Astrocyte (in vitro differentiated cells and primary cell): ENCODE measurements around the gene NLGN1. TPM values are rescaled to one million over a fixed set of nuclear protein-coding genes. Genes with fewer than 3 reads are reported as not detected.
A peak's percentile ranks its signal among the peaks of the same experiment; 100 is the strongest.

ENCODE experiments used
- DNase-seq: peaks from one replicate; pipeline ENCODE4 v3.0.0-alpha.2; 2010; ENCODE audit warnings: low read depth
- FAIRE-seq: peaks from 2 replicates; lab custom pipeline; 2011; peaks lifted over from hg19 to GRCh38; lab: Jason Lieb, UNC
- H2AFZ ChIP-seq: 2 replicates; pipeline ENCODE4 v1.6.0; 2012; ENCODE audit warnings: low read depth, low read length, inconsistent platforms
- H3K27ac ChIP-seq: 2 replicates; pipeline ENCODE4 v1.5.1; 2011; ENCODE audit warnings: low read depth, low read length, inconsistent platforms
- H3K27me3 ChIP-seq: 2 replicates; pipeline ENCODE4 v1.6.0; 2011; ENCODE audit warnings: low read length, inconsistent platforms; ENCODE audit not compliant: insufficient read depth
- H3K36me3 ChIP-seq: 2 replicates; pipeline ENCODE4 v1.5.1; 2011; ENCODE audit warnings: low read length, inconsistent platforms; ENCODE audit not compliant: insufficient read depth
- H3K4me1 ChIP-seq: 2 replicates; pipeline ENCODE4 v1.5.1; 2011; ENCODE audit warnings: low read length, inconsistent platforms; ENCODE audit not compliant: insufficient read depth
- H3K4me2 ChIP-seq: 2 replicates; pipeline ENCODE4 v1.6.0; 2012; ENCODE audit warnings: low read length, inconsistent platforms
- H3K4me3 ChIP-seq: 2 replicates; pipeline ENCODE4 v1.5.1; 2011; ENCODE audit warnings: low read depth, mild to moderate bottlenecking, low read length, inconsistent platforms; ENCODE audit not compliant: insufficient read depth
- H3K79me2 ChIP-seq: 2 replicates; pipeline ENCODE4 v1.6.0; 2012; ENCODE audit warnings: mild to moderate bottlenecking, low read length, inconsistent platforms; ENCODE audit not compliant: insufficient read depth
- H3K9ac ChIP-seq: 2 replicates; pipeline ENCODE4 v1.6.0; 2012; ENCODE audit warnings: mild to moderate bottlenecking, low read length, inconsistent platforms
- H3K9me3 ChIP-seq: 2 replicates; pipeline ENCODE4 v1.5.1; 2012; ENCODE audit warnings: low read depth, mild to moderate bottlenecking, low read length, inconsistent platforms; ENCODE audit not compliant: insufficient read depth
- H4K20me1 ChIP-seq: 2 replicates; pipeline ENCODE4 v1.6.0; 2012; ENCODE audit warnings: low read length, inconsistent platforms; ENCODE audit not compliant: insufficient read depth
- H3K27ac Mint-ChIP-seq: one replicate; pipeline ENCODE4 v1.8.0; 2021; ENCODE audit warnings: mild to moderate bottlenecking, mixed read lengths; ENCODE audit not compliant: unreplicated experiment
- H3K27me3 Mint-ChIP-seq: one replicate; pipeline ENCODE4 v1.8.0; 2021; ENCODE audit warnings: low read depth, mixed read lengths; ENCODE audit not compliant: unreplicated experiment
- H3K36me3 Mint-ChIP-seq: one replicate; pipeline ENCODE4 v1.8.0; 2021; ENCODE audit warnings: low read depth, mixed read lengths; ENCODE audit not compliant: unreplicated experiment
- H3K4me1 Mint-ChIP-seq: one replicate; pipeline ENCODE4 v1.8.0; 2021; ENCODE audit warnings: low read depth, mixed read lengths; ENCODE audit not compliant: unreplicated experiment
- H3K4me3 Mint-ChIP-seq: one replicate; pipeline ENCODE4 v1.8.0; 2021; ENCODE audit warnings: mild to moderate bottlenecking, moderate library complexity, mixed read lengths; ENCODE audit not compliant: unreplicated experiment
- H3K9me3 Mint-ChIP-seq: one replicate; pipeline ENCODE4 v1.8.0; 2021; ENCODE audit warnings: mild to moderate bottlenecking, mixed read lengths; ENCODE audit not compliant: unreplicated experiment
- CTCF ChIP-seq: IDR thresholded peaks from 2 replicates; pipeline ENCODE4 v1.5.1; 2011; ENCODE audit warnings: low read depth, mild to moderate bottlenecking, inconsistent platforms, low read length, moderate library complexity; ENCODE audit not compliant: insufficient read depth
- EZH2 ChIP-seq: IDR thresholded peaks from 2 replicates; pipeline ENCODE4 v1.6.1; 2012; ENCODE audit warnings: mild to moderate bottlenecking, low read length, inconsistent platforms; ENCODE audit not compliant: insufficient read depth
- total RNA-seq: library from RNA; stranded (reverse); gene quantifications from 2 replicates; pipeline ENCODE4 v1.2.1, GENCODE V29; 2021

NLGN1 gene
- total RNA-seq, 1 donor from 2014 or later: 1.2 TPM

- Histone ChIP-seq H3K4me3 (no peak overlapping the region), H3K79me2 (no peaks in the 10 kb centered on the region), H3K36me3 (no peaks in the 10 kb centered on the region), H3K9ac (no peak overlapping the region), H3K27ac (no peak overlapping the region), H2AFZ (no peak overlapping the region), H3K4me1 (no peaks in the 10 kb centered on the region), H3K27me3 (no peaks in the 10 kb centered on the region), H4K20me1 (no peaks in the 10 kb centered on the region), H3K9me3 (no peaks in the 10 kb centered on the region), H3K4me2 (no peak overlapping the region)
- no peak for FAIRE-seq
- no peak for DNase-seq
- H3K4me1 Mint-ChIP-seq: peaks cover 5% of the 10 kb centered on the region
- TF ChIP-seq CTCF (no peak), EZH2 (no peak)
- H3K27me3 Mint-ChIP-seq: no peaks in the 10 kb centered on the region
- H3K4me3 Mint-ChIP-seq: no peak overlapping the region
- H3K36me3 Mint-ChIP-seq: no peaks in the 10 kb centered on the region
- H3K27ac Mint-ChIP-seq: no peak overlapping the region
- no peaks in the 10 kb centered on the region for H3K9me3 Mint-ChIP-seq
Observed at GRCh38 chr3:173857154-173857553, 459.6 kb downstream of the NLGN1 start.

DNA sequence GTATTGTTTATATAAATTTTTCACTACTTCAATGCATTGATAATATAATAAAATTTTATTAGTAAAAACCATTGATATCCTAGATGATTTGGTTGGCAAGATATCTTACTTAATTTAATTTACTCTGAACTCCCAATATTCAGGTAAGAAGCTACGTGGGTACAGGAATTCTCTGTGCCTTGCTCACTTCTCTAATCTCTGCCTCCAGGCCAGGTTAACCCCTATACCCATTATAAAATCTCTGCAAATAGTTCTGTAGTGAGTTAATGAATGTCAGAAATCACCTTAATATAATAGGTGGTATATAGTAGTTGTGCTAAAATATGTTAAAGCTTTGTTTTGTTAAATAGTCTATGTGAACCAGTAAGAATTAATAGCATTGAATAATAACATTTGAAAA, 465.2 kb downstream of the NLGN1 start:
- H3K9ac ChIP-seq: no peak overlapping the region
- H3K27me3 ChIP-seq: no peaks in the 10 kb centered on the region
- no peaks in the 10 kb centered on the region for H4K20me1 ChIP-seq
- no peak overlapping the region for H3K4me2 ChIP-seq
- no peaks in the 10 kb centered on the region for H3K36me3 ChIP-seq
- no peaks in the 10 kb centered on the region for H3K79me2 ChIP-seq
- H3K36me3 Mint-ChIP-seq: no peaks in the 10 kb centered on the region
- DNase-seq (no peak), FAIRE-seq (no peak)
- no peak overlapping the region for H3K27ac ChIP-seq
- TF ChIP-seq EZH2: no peak
- no peak for TF ChIP-seq CTCF
- H3K4me1 Mint-ChIP-seq: peaks cover 5% of the 10 kb centered on the region
- H3K4me1 ChIP-seq: no peaks in the 10 kb centered on the region
- no peaks in the 10 kb centered on the region for H3K27me3 Mint-ChIP-seq
- H3K4me3 ChIP-seq: no peak overlapping the region
- H2AFZ ChIP-seq: no peak overlapping the region
- H3K9me3 ChIP-seq: no peaks in the 10 kb centered on the region
- H3K27ac Mint-ChIP-seq: no peak overlapping the region
- H3K9me3 Mint-ChIP-seq: no peaks in the 10 kb centered on the region
- no peak overlapping the region for H3K4me3 Mint-ChIP-seq

GRCh38 chr3:173863551-173863950, 466.0 kb downstream of the NLGN1 start:
- H3K27me3 Mint-ChIP-seq: no peaks in the 10 kb centered on the region
- H3K9me3 ChIP-seq: no peaks in the 10 kb centered on the region
- no peaks in the 10 kb centered on the region for H3K4me1 ChIP-seq
- no peaks in the 10 kb centered on the region for H3K36me3 Mint-ChIP-seq
- no peaks in the 10 kb centered on the region for H4K20me1 ChIP-seq
- no peak overlapping the region for H3K27ac Mint-ChIP-seq
- H3K27me3 ChIP-seq: no peaks in the 10 kb centered on the region
- FAIRE-seq (peak; percentile 23), DNase-seq (no peak)
- no peak overlapping the region for H3K4me2 ChIP-seq
- no peak overlapping the region for H3K4me3 ChIP-seq
- H3K79me2 ChIP-seq: no peaks in the 10 kb centered on the region
- no peaks in the 10 kb centered on the region for H3K36me3 ChIP-seq
- peaks cover 2% of the 10 kb centered on the region for H3K4me1 Mint-ChIP-seq
- no peak overlapping the region for H2AFZ ChIP-seq
- H3K4me3 Mint-ChIP-seq: no peak overlapping the region
- TF ChIP-seq CTCF (no peak), EZH2 (no peak)
- no peak overlapping the region for H3K9ac ChIP-seq
- no peak overlapping the region for H3K27ac ChIP-seq
- no peaks in the 10 kb centered on the region for H3K9me3 Mint-ChIP-seq
